Articular chondrocyte of knee joint (primary cell): ENCODE results near the gene RAB29. TPM values are rescaled to one million over a fixed set of nuclear protein-coding genes. Genes with fewer than 3 reads are reported as not detected.

Experiments used
- small RNA-seq: library from RNA; depleted of rRNA; stranded (forward); fragments of <200 nt; gene quantifications from one replicate; pipeline ENCODE3, GENCODE V24; 2012
- total RNA-seq: library from RNA; depleted of rRNA; stranded (reverse); fragments of >200 nt; gene quantifications from 2 replicates; pipeline ENCODE4 v1.2.3, GENCODE V29; 2012

Gene RAB29
- 30.6 and 36.5 TPM in 2 replicates for total RNA-seq

GRCh38 chr1:205775015-205775716 is at the start of gene RAB29:
Gene RAB29 (minus strand): TSS chr1:205775482. CDS start chr1:205774956, 526 bp downstream.

GRCh38 chr1:205812878-205813754 is 37.8 kb upstream of the RAB29 start, which contains the start of gene SLC41A1:
Gene SLC41A1 (minus strand): TSS chr1:205813198. CDS start chr1:205810441, 2,757 bp downstream.

GRCh38 chr1:205750138-205751035 is 24.9 kb downstream of the RAB29 start, which contains the start of gene NUCKS1:
Gene NUCKS1 (minus strand): TSS chr1:205750182. CDS start chr1:205749973, 209 bp downstream.

Small RNA genes lying within 50 kb of the gene (small RNA-seq; reads per million reads assigned to genes)
- gene RF00139, result not detected

Other genes starting within 250 kb of the RAB29 start
- gene ELK4, start 143.5 kb downstream of the RAB29 start, total RNA-seq, result 37.9 and 41.4 TPM in 2 replicates
- gene SLC45A3, start 95.0 kb downstream of the RAB29 start, total RNA-seq, result 0.39 and 0.54 TPM in 2 replicates
- 213 and 236 TPM in 2 replicates for gene NUCKS1, start 25.3 kb downstream of the RAB29 start, total RNA-seq
- gene SLC41A1, start 37.7 kb upstream of the RAB29 start, total RNA-seq, result 25.7 and 30.3 TPM in 2 replicates
- gene PM20D1, start 74.7 kb upstream of the RAB29 start, total RNA-seq, result 0.11 TPM in 1 of 2 replicates, not detected in the other
- gene SLC26A9, start 168.0 kb upstream of the RAB29 start, total RNA-seq, result under 0.01 TPM in 1 of 2 replicates, not detected in the other
- 11.6 and 19.9 TPM in 2 replicates for gene RAB7B, start 227.9 kb upstream of the RAB29 start, total RNA-seq
- not detected in 2 replicates for gene CTSE, start 248.4 kb upstream of the RAB29 start, total RNA-seq